Measurements from ENCODE around the gene PARP3. TPM values are rescaled to one million over a fixed set of nuclear protein-coding genes. Genes with fewer than 3 reads are reported as not detected.
"Not testable (repeated sequence)": the region's sequence is repeated elsewhere in the genome, so short reads cannot be mapped to it uniquely, and the experiment has no call there.

The PARP3 gene
- total RNA-seq, 2 experiments from 2014 or later, result 15.8 to 19.0 TPM

- ATAC-seq (no peak), DNase-seq (no peak)
- H3K4me1 Mint-ChIP-seq, result no peaks in the 10 kb centered on the region
- H3K27me3 Mint-ChIP-seq, result peaks cover 2% of the 10 kb centered on the region
- no peaks in the 10 kb centered on the region for H3K9me3 Mint-ChIP-seq (ENCODE audit: low read depth)
- no peak overlapping the region for H3K27ac Mint-ChIP-seq
- H3K36me3 Mint-ChIP-seq, result peaks cover 8% of the 10 kb centered on the region
- CTCF ChIA-PET, result no interaction called here
- no peak overlapping the region for H3K4me3 Mint-ChIP-seq
These were observed 13.7 kb upstream of the PARP3 start for GRCh38 chr3:51928438-51928837.

DNA sequence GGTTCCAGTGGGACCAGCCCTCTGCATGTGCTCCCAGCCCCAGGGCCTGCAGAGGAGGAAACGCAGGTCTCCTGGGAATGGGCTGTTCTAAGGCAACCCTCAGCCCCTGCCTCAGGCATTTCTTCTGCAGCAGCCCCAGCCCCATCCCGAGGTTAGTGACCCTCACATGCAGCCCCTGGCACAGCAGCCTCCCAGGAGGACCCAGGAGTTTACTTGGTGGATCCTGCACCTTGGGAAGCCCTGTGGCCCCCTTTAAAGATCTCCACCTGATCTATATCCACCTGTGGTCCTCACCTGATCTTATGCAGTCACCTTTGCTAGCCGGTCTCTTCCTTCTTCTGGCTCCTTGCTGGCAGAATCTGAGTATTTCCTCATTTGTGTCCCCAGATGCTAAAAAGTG is 13.2 kb upstream of the PARP3 start:
- H3K36me3 Mint-ChIP-seq; H3K27me3 Mint-ChIP-seq; H3K4me1 Mint-ChIP-seq; DNase-seq; ATAC-seq; H3K9me3 Mint-ChIP-seq (ENCODE audit: low read depth); H3K4me3 Mint-ChIP-seq; H3K27ac Mint-ChIP-seq; CTCF ChIA-PET: not testable (repeated sequence)

- ATAC-seq, result no peak
- DNase-seq, result no peak
- H3K9me3 Mint-ChIP-seq (ENCODE audit: low read depth), result no peaks in the 10 kb centered on the region
- H3K4me3 Mint-ChIP-seq, result no peak overlapping the region
- no peak overlapping the region for H3K27ac Mint-ChIP-seq
- CTCF ChIA-PET, result no interaction called here
- H3K4me1 Mint-ChIP-seq, result no peaks in the 10 kb centered on the region
- H3K36me3 Mint-ChIP-seq, result peaks cover 10% of the 10 kb centered on the region
- peaks cover 2% of the 10 kb centered on the region for H3K27me3 Mint-ChIP-seq
These were observed 12.7 kb upstream of the PARP3 start for GRCh38 chr3:51929420-51930003.

GRCh38 chr3:51930439-51930838 is 11.7 kb upstream of the PARP3 start:
- DNase-seq (no peak), ATAC-seq (no peak)
- Mint-ChIP-seq H3K4me1 (no peaks in the 10 kb centered on the region), H3K9me3 (ENCODE audit: low read depth) (no peaks in the 10 kb centered on the region), H3K27ac (no peak overlapping the region), H3K4me3 (no peak overlapping the region), H3K36me3 (peaks cover 15% of the 10 kb centered on the region), H3K27me3 (peaks cover 2% of the 10 kb centered on the region)
- CTCF ChIA-PET, result no interaction called here

DNA sequence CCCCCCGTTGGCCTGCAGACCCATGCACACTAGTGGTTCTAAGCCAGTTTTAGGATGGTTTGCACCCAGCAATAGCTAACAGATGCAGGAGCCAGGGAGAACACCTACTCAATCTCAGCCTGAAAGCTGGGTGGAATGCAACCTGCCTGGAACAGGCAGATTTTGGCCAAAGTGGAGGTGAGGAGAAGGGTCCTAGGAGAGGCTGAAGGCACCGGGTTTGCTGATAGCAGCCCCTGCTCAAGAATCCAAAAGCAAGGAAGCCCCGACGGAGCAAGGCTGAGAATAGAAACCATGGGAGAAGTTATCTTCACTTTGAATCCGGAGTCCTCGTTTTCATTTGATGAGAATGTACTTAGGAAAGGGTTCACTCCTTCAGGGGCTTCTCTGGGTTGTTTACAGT is 10.4 kb upstream of the PARP3 start:
- no peak overlapping the region for H3K27ac Mint-ChIP-seq
- peaks cover 19% of the 10 kb centered on the region for H3K36me3 Mint-ChIP-seq
- no peaks in the 10 kb centered on the region for H3K4me1 Mint-ChIP-seq
- CTCF ChIA-PET, result no interaction called here
- no peak overlapping the region for H3K4me3 Mint-ChIP-seq
- no peak for ATAC-seq
- no peak for DNase-seq
- no peaks in the 10 kb centered on the region for H3K9me3 Mint-ChIP-seq (ENCODE audit: low read depth)
- H3K27me3 Mint-ChIP-seq, result no peaks in the 10 kb centered on the region

DNA sequence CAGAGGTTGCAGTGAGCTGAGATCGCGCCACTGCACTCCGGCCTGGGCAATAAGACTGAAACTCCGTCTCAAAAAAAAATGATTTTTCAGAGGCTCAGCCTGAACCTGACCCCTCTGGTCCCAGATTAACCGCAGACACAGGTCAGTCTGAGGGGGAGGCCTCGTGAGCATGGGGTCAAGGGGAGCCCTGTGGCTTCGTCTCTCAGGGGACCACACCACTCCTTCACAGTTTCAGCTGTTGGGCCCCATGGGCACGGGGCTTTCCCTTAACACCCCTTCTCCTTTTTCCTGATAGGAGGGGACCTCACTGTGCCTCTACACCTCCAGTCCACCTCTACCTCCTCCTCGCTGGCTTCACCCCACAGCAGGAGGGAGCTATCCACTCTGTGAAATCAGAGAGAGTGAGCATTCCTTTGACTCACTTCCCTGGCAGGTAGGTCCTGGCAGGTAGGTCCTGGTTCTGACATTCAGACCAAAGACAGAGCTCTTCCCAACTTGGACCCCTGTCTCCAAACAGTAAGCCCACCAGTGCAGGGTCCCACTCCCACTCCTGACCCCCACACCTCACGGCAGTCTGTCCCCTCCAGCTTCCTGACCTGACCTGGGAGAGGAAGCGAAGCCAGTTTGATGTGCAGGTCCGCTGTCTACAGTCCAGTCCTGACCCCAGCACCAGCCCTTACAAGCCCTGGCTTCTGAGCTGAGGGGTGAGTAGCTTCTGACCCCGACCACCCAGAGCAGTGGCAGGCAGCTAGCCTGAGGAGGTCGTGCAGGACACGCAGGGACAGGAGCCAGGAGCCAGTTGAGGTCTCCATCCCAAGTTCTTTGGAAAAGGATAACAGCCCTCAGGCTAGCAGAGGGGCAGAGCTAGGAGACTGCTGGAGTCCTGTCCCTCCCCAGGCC is 9.4 kb upstream of the PARP3 start:
- DNase-seq (no peak), ATAC-seq (no peak)
- no peak overlapping the region for H3K4me3 Mint-ChIP-seq
- H3K36me3 Mint-ChIP-seq, result peaks cover 25% of the 10 kb centered on the region
- CTCF ChIA-PET, result no interaction called here
- no peaks in the 10 kb centered on the region for H3K27me3 Mint-ChIP-seq
- no peak overlapping the region for H3K27ac Mint-ChIP-seq
- H3K4me1 Mint-ChIP-seq, result peaks cover 5% of the 10 kb centered on the region
- H3K9me3 Mint-ChIP-seq (ENCODE audit: low read depth), result no peaks in the 10 kb centered on the region

GRCh38 chr3:51933471-51934138 is 8.6 kb upstream of the PARP3 start:
- CTCF ChIA-PET, result no interaction called here
- H3K4me1 Mint-ChIP-seq, result peaks cover 11% of the 10 kb centered on the region
- H3K27me3 Mint-ChIP-seq, result no peaks in the 10 kb centered on the region
- peaks cover 25% of the 10 kb centered on the region for H3K36me3 Mint-ChIP-seq
- no peak for ATAC-seq
- H3K4me3 Mint-ChIP-seq, result no peak overlapping the region
- no peak overlapping the region for H3K27ac Mint-ChIP-seq
- H3K9me3 Mint-ChIP-seq (ENCODE audit: low read depth), result no peaks in the 10 kb centered on the region
- no peak for DNase-seq

DNA sequence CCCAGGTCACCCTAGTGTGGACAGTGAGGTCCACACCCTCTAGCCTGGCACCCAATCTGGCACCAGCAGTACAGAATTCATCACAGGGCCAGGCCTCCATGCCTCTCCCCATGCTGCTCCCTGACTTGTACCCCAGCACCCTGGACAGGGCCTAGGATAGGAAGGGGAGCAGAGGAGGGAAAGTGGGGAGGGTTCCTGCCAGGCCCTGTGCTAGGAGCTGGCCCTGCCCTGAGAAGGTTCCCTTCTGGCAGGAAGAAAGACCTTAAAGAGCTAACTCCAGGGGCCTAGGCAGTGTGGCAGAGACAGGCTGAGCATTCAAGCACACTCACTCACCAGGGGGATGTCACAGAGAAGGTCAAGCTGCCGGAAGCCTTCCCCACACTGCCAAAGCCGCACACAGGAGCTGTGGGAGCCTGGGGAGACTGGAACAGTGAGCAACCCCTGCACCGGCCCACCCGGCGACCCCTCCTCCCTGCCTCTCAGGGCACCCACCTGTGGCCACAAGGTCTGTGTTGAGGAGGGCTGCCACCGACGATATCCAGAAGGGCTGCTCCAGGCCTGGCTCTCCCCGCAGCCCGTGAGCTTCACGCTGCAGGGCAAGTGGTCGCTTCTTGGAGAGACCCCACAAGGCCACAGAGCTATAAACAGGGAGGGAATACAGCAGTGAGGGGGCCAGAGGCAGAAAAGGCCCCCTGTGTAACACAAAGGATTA is 7.9 kb upstream of the PARP3 start:
- DNase-seq (no peak), ATAC-seq (no peak)
- Mint-ChIP-seq H3K27ac (no peak overlapping the region), H3K27me3 (no peaks in the 10 kb centered on the region), H3K36me3 (peaks cover 25% of the 10 kb centered on the region), H3K9me3 (ENCODE audit: low read depth) (no peaks in the 10 kb centered on the region), H3K4me3 (no peak overlapping the region), H3K4me1 (peaks cover 15% of the 10 kb centered on the region)
- CTCF ChIA-PET, result no interaction called here

- DNase-seq, result no peak
- Mint-ChIP-seq H3K27ac (no peak overlapping the region), H3K27me3 (no peaks in the 10 kb centered on the region), H3K36me3 (peaks cover 24% of the 10 kb centered on the region), H3K9me3 (ENCODE audit: low read depth) (no peaks in the 10 kb centered on the region), H3K4me1 (peaks cover 22% of the 10 kb centered on the region), H3K4me3 (no peak overlapping the region)
- no peak for ATAC-seq
- CTCF ChIA-PET, result no interaction called here
These were observed 6.9 kb upstream of the PARP3 start for GRCh38 chr3:51934991-51935885.

- H3K27ac Mint-ChIP-seq, result no peak overlapping the region
- peaks cover 25% of the 10 kb centered on the region for H3K36me3 Mint-ChIP-seq
- no peak overlapping the region for H3K4me3 Mint-ChIP-seq
- no peak for ATAC-seq
- H3K9me3 Mint-ChIP-seq (ENCODE audit: low read depth), result no peaks in the 10 kb centered on the region
- peaks cover 31% of the 10 kb centered on the region for H3K4me1 Mint-ChIP-seq
- DNase-seq, result no peak
- CTCF ChIA-PET, result no interaction called here
- H3K27me3 Mint-ChIP-seq, result no peaks in the 10 kb centered on the region
These were observed 6.0 kb upstream of the PARP3 start for GRCh38 chr3:51935886-51936755.

- peaks cover 33% of the 10 kb centered on the region for H3K4me1 Mint-ChIP-seq
- H3K27ac Mint-ChIP-seq, result no peak overlapping the region
- peaks cover 23% of the 10 kb centered on the region for H3K36me3 Mint-ChIP-seq
- ATAC-seq, result no peak
- CTCF ChIA-PET, result interaction anchor here (0.7 kb wide), 1 partner anchor 251 kb away, joined by 3 read pairs; no protein-coding TSS in a partner anchor
- no peaks in the 10 kb centered on the region for H3K9me3 Mint-ChIP-seq (ENCODE audit: low read depth)
- DNase-seq, result no peak
- no peaks in the 10 kb centered on the region for H3K27me3 Mint-ChIP-seq
- H3K4me3 Mint-ChIP-seq, result no peak overlapping the region
These were observed 5.1 kb upstream of the PARP3 start for GRCh38 chr3:51937014-51937413.

Data from activated CD8-positive, alpha-beta memory T cell treated with anti-CD3 and anti-CD28 coated beads, Interleukin-2, amount 10 ng/mL, durations not matched to agents 7 days and 5 days (primary cell).